ENCODE data around the gene PRRX2. TPM values are rescaled to one million over a fixed set of nuclear protein-coding genes. Genes with fewer than 3 reads are reported as not detected.
"Not testable (repeated sequence)": the region's sequence is repeated elsewhere in the genome, so short reads cannot be mapped to it uniquely, and the experiment has no call there.

The PRRX2 gene
- total RNA-seq, 1 donor from 2014 or later, result not detected

DNA sequence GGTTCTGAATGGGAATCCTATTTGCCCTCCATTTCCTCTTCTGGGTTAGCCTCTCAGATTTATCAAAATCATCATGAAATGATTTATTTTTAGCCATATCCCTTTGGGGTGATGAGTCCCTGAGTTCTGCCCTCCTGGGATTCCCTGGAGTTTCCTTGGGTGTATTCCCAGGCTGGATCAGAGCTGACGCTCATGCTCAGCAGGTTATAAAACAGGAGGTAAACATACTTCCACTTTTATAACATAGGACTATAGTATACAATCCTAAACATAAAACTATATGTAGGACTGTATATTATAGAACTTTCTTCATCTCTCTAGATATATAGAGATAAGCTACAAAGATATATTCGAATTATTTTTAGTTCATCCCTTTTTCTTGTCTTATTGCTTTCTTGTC, 4.4 kb upstream of the PRRX2 start:
- Mint-ChIP-seq H3K36me3 (ENCODE audit: low read depth) (no peaks in the 10 kb centered on the region), H3K4me1 (peaks cover 7% of the 10 kb centered on the region), H3K27me3 (peaks cover 12% of the 10 kb centered on the region), H3K27ac (no peak overlapping the region), H3K4me3 (no peak overlapping the region), H3K9me3 (no peaks in the 10 kb centered on the region)
- ChIA-PET CTCF (no interaction called here), POLR2A (no interaction called here)
- ATAC-seq (ENCODE audit: low read depth) (no peak), DNase-seq (no peak)
- TF ChIP-seq, protein P1, sequence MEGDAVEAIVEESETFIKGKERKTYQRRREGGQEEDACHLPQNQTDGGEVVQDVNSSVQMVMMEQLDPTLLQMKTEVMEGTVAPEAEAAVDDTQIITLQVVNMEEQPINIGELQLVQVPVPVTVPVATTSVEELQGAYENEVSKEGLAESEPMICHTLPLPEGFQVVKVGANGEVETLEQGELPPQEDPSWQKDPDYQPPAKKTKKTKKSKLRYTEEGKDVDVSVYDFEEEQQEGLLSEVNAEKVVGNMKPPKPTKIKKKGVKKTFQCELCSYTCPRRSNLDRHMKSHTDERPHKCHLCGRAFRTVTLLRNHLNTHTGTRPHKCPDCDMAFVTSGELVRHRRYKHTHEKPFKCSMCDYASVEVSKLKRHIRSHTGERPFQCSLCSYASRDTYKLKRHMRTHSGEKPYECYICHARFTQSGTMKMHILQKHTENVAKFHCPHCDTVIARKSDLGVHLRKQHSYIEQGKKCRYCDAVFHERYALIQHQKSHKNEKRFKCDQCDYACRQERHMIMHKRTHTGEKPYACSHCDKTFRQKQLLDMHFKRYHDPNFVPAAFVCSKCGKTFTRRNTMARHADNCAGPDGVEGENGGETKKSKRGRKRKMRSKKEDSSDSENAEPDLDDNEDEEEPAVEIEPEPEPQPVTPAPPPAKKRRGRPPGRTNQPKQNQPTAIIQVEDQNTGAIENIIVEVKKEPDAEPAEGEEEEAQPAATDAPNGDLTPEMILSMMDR (IDR thresholded peaks at IDR 0.05), result no peak
- intact Hi-C loops (cut with micrococcal nuclease), result no loop called here

DNA sequence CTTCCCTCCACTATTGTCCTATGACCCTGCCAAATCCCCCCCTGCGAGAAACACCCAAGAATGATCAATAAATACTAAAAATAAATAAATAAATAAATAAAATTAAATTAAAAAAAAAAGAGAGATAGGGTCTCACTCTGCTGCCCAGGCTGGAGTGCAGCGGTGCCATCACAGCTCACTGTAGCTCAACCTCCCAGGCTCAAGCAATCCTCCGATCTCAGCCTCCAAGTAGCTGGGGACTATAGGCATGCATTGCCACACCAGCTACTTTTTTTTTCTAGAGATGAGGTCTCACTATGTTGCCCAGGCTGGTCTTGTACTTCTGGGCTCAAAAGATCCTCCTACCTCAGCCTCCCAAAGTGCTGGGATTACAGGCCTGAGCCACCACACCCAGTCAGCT, 3.2 kb upstream of the PRRX2 start:
- H3K36me3 Mint-ChIP-seq (ENCODE audit: low read depth); DNase-seq; H3K9me3 Mint-ChIP-seq; intact Hi-C loops (cut with micrococcal nuclease); ATAC-seq (ENCODE audit: low read depth); H3K4me3 Mint-ChIP-seq; H3K4me1 Mint-ChIP-seq; H3K27ac Mint-ChIP-seq; CTCF ChIA-PET; POLR2A ChIA-PET: not testable (repeated sequence)
- H3K27me3 Mint-ChIP-seq, result peaks cover 12% of the 10 kb centered on the region

DNA sequence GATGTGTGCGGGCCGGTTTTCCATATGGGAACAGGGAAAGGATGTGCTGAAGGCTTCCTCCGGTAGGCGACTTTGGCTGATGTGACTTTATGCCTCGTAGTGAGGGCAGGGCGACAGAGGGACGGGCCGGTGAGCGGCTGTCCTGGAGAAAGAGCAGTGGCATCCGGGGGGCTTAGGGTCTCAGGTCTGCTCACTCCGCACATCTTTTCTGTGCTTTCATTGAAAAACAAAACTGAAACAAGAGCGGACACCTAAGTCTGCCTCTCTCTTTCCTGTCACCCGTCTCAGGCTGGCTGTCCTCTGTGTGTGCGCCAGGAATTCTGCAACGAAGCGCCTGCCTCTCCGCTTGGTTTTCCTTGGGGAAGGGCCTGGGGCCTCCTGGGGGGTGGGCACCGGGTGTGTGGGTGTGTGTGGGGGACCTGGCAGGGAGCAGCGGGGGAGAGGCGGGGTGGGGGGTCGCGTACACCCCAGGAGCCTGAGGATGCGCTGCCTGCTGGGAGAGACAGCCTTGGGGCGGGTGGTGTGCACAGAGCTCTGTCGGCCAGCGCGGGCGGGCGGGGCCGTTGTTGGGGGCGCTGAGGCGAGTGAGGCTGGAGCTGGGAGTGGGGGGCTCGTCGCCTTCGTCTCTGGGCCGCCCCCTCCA, 580 bp upstream of the PRRX2 start:
- DNase-seq (no peak), ATAC-seq (ENCODE audit: low read depth) (peak; percentile 42)
- ChIA-PET POLR2A (no interaction called here), CTCF (no interaction called here)
- H3K27ac Mint-ChIP-seq, result no peak overlapping the region
- peaks cover 23% of the 10 kb centered on the region for H3K27me3 Mint-ChIP-seq
- H3K4me1 Mint-ChIP-seq, result peaks cover 7% of the 10 kb centered on the region
- intact Hi-C loops (cut with micrococcal nuclease), result no loop called here
- H3K36me3 Mint-ChIP-seq (ENCODE audit: low read depth), result no peaks in the 10 kb centered on the region
- TF ChIP-seq, protein P1 (IDR thresholded peaks at IDR 0.05), result no peak
- H3K4me3 Mint-ChIP-seq, result peak overlapping the region; percentile 71
- H3K9me3 Mint-ChIP-seq, result no peaks in the 10 kb centered on the region

DNA sequence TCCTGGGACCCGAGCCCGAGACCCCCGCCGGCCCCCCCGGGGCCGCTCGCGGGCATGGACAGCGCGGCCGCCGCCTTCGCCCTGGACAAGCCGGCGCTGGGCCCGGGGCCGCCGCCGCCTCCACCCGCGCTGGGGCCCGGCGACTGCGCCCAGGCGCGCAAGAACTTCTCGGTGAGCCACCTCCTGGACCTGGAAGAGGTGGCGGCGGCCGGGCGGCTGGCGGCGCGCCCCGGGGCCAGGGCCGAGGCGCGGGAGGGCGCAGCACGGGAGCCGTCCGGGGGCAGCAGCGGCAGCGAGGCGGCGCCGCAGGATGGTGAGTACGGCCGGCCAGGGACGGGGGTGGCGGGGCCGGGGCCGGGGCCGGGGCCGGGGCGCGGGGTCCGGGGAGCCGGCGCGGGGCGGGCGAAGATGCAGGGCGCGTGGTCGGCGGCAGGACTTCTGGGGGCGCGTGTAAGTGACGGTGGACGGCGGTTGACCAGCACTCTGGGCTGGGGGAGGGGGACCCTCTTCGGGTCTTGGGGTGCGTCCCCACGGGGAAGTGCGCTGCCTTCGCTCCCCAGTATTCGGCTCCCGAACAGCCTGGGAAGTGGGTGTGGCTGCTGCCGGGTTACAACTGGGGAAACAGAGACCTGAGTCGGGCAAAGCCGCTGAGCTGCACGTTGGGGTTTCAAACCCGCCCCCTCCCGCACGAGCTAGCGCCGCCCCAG, 520 bp downstream of the PRRX2 start:
- Mint-ChIP-seq H3K27ac (no peak overlapping the region), H3K27me3 (peaks cover 25% of the 10 kb centered on the region), H3K9me3 (no peaks in the 10 kb centered on the region), H3K4me3 (no peak overlapping the region), H3K4me1 (peaks cover 7% of the 10 kb centered on the region), H3K36me3 (ENCODE audit: low read depth) (no peaks in the 10 kb centered on the region)
- CTCF ChIA-PET, result no interaction called here
- intact Hi-C loops (cut with micrococcal nuclease), result no loop called here
- POLR2A ChIA-PET, result no interaction called here
- TF ChIP-seq, protein P1 (IDR thresholded peaks at IDR 0.05), result no peak
- no peak for DNase-seq
- no peak for ATAC-seq (ENCODE audit: low read depth)

DNA sequence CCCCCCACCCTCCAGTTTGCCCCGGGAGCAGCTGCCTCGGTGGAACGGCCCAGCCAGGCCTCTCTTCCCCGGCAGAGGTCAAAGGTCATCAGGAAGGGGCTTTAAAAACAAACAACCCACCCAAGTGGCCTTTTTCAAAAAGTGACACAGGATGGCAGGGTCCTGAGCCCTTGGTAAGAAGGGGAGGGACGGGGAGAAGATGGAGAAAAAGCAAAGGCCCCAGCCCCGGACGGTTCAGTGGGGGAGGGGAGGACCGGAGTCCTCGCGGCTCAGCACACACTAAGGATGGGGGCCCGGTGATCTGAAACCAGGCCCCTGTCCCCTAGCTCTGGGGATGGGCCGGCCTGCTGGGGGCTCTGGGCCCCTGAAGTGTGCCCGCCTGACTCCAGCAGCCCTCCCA, 1.1 kb downstream of the PRRX2 start:
- Mint-ChIP-seq H3K27ac (no peak overlapping the region), H3K36me3 (ENCODE audit: low read depth) (no peaks in the 10 kb centered on the region), H3K27me3 (peaks cover 28% of the 10 kb centered on the region), H3K4me1 (peaks cover 7% of the 10 kb centered on the region), H3K9me3 (no peaks in the 10 kb centered on the region), H3K4me3 (no peak overlapping the region)
- no peak for DNase-seq
- no peak for ATAC-seq (ENCODE audit: low read depth)
- intact Hi-C loops (cut with micrococcal nuclease), result no loop called here
- ChIA-PET CTCF (no interaction called here), POLR2A (interaction anchor here (0.9 kb wide), 1 partner anchor 621 kb away, joined by 3 read pairs; no protein-coding TSS in a partner anchor)
- TF ChIP-seq, protein P1 (IDR thresholded peaks at IDR 0.05), result no peak
